Mesodermal cell (in vitro differentiated cells): ENCODE measurements around the gene FBLN5.
"Not testable (repeated sequence)": the region's sequence is repeated elsewhere in the genome, so short reads cannot be mapped to it uniquely, and the experiment has no call there.

Experiments used
- H3K27ac ChIP-seq: 2 replicates; pipeline ENCODE4 v1.7.0; 2013; ENCODE audit warnings: mild to moderate bottlenecking, low read depth, low read length, moderate library complexity; ENCODE audit not compliant: severe bottlenecking
- H3K36me3 ChIP-seq: 2 replicates; pipeline ENCODE4 v1.7.1; 2013; ENCODE audit warnings: mild to moderate bottlenecking, low read length, moderate library complexity; ENCODE audit not compliant: control insufficient read depth, insufficient read depth
- H3K4me1 ChIP-seq: one replicate; pipeline ENCODE4 v1.7.1; 2013; ENCODE audit warnings: mild to moderate bottlenecking, low read length; ENCODE audit not compliant: insufficient read depth, control insufficient read depth, poor library complexity, severe bottlenecking
- H3K4me3 ChIP-seq: 2 replicates; pipeline ENCODE4 v1.7.0; 2013; ENCODE audit warnings: low read length, control low read depth, mild to moderate bottlenecking; ENCODE audit not compliant: insufficient read depth, poor library complexity, severe bottlenecking; ENCODE audit errors: extremely low read depth
- H3K9me3 ChIP-seq: 2 replicates; pipeline ENCODE4 v1.7.1; 2013; ENCODE audit warnings: mild to moderate bottlenecking, low read length, moderate library complexity; ENCODE audit not compliant: control insufficient read depth
- WGBS, 2 experiments: methylation state at CpG; one replicate each; pipeline ENCODE4 v1.1.5; 2013; ENCODE audit warnings: missing lambda C conversion rate in 2 of 2; ENCODE audit not compliant: insufficient coverage in 2 of 2; 5-methylcytosine and 5-hydroxymethylcytosine counted together

The FBLN5 gene

DNA sequence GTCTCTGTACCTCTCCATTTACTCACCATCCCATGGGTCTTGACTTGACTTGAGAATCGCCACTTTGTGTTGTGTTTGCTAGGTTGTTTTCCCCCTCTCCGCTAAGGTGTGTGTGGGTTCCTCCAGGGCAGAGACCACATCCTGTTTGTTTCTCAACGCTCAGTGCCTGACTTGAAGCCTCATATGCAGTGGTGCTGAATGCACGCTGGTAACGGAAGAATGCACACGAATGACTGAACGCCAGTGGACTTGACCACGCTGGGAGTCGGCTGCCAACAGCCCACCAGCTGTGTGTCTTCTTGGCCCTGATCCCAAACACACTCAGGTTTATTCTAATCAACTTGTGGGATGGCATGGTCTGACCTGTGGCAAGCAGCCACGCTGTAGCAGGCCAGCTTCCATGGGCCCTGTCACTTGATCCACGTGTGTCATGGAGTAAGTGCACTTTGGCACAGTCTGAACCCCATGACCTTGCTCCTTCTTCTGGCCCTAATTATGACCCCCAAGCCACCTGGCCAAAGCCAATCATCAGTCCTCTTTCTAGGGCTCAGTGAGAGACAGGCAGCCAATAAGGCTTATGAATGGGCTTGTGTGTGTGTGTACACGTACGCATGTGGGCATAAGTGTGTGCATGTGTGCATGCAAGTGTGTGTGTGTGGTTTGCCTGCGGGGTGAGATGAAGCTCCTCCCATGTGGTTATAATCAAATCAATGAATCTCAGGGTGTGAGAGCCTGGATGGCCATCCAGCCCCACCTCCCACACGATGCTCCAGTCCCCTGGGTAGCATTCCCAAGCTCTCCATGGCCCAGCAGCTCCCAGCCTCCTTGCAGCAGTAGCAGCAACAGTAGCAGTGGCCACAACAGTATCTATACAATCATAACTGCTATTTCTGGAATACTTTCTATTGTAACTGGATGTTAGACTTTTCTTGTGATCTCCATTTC, 73.8 kb downstream of the FBLN5 start:
- H3K36me3 ChIP-seq, result no peaks in the 10 kb centered on the region
- H3K4me3 ChIP-seq, result no peak overlapping the region
- H3K9me3 ChIP-seq, result no peaks in the 10 kb centered on the region
- WGBS, 2 experiments, result 93 to 97% methylated on average over 9 to 12 of the region's 15 CpGs
- no peak overlapping the region for H3K27ac ChIP-seq
- H3K4me1 ChIP-seq, result peaks cover 15% of the 10 kb centered on the region

DNA sequence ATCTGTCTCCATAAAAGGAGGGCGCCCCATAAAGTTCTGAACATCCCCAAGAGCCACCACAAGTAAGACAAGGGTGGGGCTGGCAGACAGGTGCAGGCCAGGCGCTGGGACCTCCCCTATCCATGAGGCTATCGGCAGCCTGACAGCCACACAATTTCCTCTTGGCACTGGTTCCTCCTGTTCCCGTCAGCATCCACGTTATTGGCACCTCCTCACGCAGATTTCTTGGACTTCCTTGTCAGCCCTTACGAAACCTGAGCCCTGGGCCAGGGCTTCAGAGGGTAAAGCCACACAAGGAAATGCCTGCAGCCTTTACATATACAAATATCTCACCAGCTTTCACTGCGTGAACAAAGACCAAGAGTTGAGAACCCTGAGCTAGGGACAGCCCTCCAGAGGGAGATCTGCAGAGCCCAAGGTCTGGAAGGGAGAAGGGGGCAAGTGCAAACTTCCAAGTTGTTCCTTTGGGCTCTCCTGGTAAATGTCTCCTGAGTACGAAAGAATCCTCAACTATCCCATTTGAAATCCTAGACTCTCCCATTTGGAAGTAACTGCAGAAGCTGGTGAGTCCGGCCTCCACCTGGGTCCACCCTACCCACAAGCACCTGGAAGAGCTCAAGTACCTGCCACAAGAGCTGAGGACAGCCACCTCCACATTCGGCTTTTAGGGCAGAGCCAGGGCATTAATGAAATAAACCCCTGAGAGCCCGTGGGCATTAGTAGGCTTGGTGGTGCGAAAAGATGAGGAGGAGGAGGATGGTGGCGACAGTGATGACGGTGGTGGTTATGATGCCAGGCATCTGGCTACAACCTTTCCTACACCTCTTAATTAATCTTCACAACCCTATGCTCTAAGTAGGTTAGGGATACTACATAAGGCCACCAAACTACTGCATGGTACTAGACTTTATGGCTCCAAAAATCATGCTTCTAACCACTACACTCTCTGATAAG, 74.7 kb downstream of the FBLN5 start:
- peaks cover 3% of the 10 kb centered on the region for H3K9me3 ChIP-seq
- H3K4me3 ChIP-seq, result no peak overlapping the region
- no peak overlapping the region for H3K27ac ChIP-seq
- 81 to 83% methylated on average over 9 of the region's 15 CpGs for WGBS, 2 experiments
- peaks cover 15% of the 10 kb centered on the region for H3K4me1 ChIP-seq
- no peaks in the 10 kb centered on the region for H3K36me3 ChIP-seq

DNA sequence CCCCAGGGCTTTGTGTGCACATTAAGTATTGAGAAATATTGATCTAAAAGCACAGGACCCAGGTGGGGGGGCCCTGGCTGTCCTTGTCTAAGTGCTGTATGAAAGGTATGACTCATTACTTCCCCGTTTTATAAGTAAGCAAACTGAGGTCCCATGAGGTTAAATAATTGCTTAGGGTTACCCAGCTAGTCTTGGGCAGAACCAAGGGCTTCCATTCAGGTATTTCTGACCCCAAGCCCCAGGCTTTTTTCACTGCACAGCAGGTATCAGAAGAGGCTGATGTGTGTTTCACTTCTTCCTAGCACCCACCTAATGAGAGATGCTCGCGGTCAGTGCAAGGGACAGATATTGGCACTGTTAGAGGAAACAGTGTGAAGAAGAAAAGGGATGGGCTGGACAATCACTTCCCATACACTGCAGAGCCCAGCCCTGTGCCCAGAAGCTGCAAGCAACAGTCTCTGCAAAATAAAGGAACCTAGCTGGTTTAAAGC, 75.4 kb downstream of the FBLN5 start:
- Histone ChIP-seq H3K27ac (no peak overlapping the region), H3K4me3 (no peak overlapping the region), H3K4me1 (peaks cover 15% of the 10 kb centered on the region), H3K36me3 (no peaks in the 10 kb centered on the region), H3K9me3 (peaks cover 3% of the 10 kb centered on the region)
- 90 to 100% methylated on average over 1 to 2 of the region's 3 CpGs for WGBS, 2 experiments

DNA sequence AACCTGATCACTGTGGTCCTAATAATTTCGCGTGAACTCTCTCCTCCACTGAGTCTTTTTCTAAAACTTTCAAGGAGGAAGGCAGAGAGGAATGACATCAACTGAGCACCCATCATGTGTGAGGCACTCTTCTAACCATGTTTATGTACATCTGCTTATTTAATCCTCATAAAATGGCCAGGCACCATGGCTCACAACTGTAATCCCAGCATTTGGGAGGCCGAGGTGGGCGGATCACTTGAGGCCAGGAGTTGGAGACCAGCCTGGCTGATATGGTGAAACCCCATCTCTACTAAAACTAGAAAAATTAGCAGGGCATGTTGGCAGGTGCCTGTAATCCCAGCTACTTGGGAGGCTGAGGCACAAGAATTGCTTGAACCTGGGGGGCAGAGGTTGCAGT, 76.1 kb downstream of the FBLN5 start:
- H3K36me3 ChIP-seq, H3K9me3 ChIP-seq, H3K4me3 ChIP-seq, H3K27ac ChIP-seq: not testable (repeated sequence)
- 80 to 93% methylated on average over 2 of the region's 4 CpGs for WGBS, 2 experiments
- H3K4me1 ChIP-seq, result peaks cover 15% of the 10 kb centered on the region

DNA sequence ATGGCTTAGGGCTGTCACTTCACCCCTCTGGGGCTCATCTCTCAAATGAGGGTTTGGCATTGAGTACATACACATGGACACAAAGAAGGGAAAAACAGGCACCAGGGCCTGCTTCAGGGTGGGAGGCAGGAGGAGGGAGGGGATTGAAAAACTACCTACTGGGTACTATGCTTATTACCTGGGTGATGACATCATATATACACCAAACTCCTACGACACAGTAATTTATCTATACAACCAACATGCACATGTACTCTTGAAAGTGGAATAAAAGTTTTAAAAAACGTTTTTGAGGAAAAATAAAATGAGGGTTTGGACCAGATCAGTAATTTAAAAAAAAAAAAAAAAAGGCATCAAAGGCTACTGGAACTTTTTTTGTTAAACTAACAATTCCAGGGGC, 76.6 kb downstream of the FBLN5 start:
- Histone ChIP-seq H3K9me3 (peaks cover 3% of the 10 kb centered on the region), H3K27ac (no peak overlapping the region), H3K36me3 (no peaks in the 10 kb centered on the region), H3K4me1 (peaks cover 15% of the 10 kb centered on the region), H3K4me3 (no peak overlapping the region)
- no CpG with 5 or more reads among the region's 2 CpGs for WGBS, 2 experiments

DNA sequence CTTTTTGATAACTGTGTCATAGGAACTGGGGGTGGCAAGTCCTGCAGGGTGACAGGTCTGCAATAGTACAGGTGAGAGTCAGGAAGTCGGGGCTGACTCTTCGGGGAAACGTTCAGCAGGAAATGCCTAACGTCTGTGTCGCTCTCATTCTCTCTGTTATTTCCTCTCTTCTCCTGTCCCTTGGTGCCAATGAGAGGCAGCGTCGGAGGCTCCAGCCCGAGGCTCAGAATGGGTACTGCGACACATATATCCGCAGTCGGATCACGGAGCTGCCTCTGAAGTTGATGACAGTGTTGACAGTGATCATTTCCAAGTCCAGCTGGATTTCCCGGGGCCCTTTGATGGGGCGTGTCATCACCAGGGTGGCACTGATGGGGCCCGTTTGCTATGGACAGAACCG, 77.5 kb downstream of the FBLN5 start:
- no peaks in the 10 kb centered on the region for H3K36me3 ChIP-seq
- WGBS, 2 experiments, result 85 to 86% methylated on average over 13 to 16 of the region's 16 CpGs
- no peak overlapping the region for H3K4me3 ChIP-seq
- peaks cover 15% of the 10 kb centered on the region for H3K4me1 ChIP-seq
- H3K27ac ChIP-seq, result peak overlapping the region; percentile 24
- peaks cover 3% of the 10 kb centered on the region for H3K9me3 ChIP-seq

DNA sequence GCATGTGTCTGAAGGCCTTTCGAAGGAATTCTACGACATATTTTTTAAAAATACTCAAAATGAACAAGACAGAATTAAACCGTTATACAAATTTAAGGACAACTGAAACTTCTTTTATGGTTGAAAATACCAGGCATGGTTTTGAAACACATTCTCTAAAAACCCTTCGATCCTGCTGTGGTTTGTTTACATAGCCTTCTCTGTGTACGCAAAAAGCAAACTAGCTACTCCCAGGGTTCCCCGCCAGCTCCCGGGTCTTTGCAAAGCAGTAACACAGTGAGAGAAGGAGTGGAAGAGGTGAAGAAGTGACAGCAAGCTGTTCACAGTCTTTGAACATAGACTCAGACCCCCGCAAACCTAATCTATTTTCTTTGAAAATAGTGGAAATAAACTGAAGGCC, 77.9 kb downstream of the FBLN5 start:
- Histone ChIP-seq H3K27ac (peak overlapping the region; percentile 24), H3K9me3 (peaks cover 3% of the 10 kb centered on the region), H3K4me3 (no peak overlapping the region), H3K36me3 (no peaks in the 10 kb centered on the region), H3K4me1 (peaks cover 15% of the 10 kb centered on the region)
- 85% methylated on average over 4 of the region's 8 CpGs; no CpG with 5 or more reads in 1 of the 2 experiments for whole genome bisulfite sequencing, 2 experiments

DNA sequence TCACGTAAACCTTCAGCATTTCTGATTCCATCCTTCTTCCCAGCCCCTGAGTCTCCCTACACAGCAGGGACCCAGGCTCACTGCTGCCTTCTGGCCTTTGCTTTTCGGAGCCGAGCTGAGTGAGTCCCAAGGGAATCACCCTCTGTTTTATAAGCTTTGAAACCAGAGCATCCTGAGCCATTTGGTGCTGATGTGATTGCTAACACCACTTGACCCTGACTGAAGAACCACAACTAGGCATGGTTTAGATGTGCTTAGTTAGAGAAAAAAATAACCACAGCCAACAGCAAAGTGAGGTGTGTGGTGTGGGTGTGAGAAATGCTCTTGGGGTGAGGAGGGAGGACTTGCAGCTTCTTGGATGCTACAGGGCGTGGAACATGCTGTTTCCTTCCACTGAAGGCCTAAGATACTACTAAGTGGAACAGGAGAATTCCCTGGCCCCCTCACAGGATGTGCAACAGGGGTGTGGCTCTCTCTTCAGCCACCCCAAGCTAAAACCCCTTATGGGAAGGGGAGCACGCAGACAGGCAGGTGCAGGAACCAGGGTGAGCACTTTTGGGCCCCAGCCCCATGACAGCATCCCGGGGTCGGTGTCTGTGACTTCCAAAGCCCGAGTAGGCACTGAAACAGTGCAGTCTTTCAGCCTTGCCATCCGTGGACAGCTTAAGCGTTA, 80.0 kb downstream of the FBLN5 start, which contains the start of gene TC2N:
TC2N (minus strand) TSS at position 221 of the 673 bp plus-strand sequence. CDS start 53,767 bp downstream, outside the sequence.
- Histone ChIP-seq H3K36me3 (no peaks in the 10 kb centered on the region), H3K4me1 (peaks cover 17% of the 10 kb centered on the region), H3K27ac (no peak within 1 kb of the TSS), H3K9me3 (peaks cover 3% of the 10 kb centered on the region), H3K4me3 (no peak within 1 kb of the TSS)
- 89 to 95% methylated on average over 8 of the region's 10 CpGs for WGBS, 2 experiments

DNA sequence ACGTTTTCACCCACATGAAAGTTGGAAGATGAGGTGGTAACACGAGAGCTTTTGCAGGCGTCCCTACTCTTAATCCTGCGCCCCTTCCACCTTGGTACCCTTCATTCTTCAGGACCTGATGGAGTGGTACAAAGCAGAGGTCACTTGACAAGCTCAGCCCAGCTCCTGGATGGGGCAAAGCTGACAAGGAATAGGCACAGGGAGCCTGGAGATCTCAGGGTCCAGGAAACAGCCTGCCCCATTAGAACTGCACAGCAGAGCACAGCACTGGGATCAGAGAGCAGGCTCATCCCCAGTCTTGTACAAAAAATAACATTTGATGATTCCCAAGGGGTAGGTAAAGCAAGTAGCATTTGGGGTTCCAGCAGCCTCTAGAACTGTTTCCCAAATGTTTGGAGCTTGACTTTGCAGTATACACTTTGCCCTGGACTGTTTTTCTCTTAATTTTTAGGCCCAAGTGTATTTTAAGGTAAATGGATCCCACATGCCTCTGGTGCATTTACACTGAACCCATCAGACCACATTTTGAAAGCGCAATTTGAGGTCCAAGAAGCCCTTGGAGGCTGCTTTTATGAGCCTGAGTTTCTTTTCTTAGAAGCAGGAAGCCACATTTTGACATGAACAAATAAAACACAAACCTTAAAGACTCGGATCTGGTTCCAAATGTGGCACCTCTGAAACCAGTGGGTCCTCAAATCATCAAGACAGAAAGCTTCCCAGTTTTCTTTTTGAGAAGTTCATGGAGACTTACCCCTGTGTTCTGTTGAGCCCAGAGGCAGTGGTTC, 80.8 kb downstream of the FBLN5 start:
- H3K4me3 ChIP-seq, result no peak overlapping the region
- H3K4me1 ChIP-seq, result peaks cover 17% of the 10 kb centered on the region
- 89 to 90% methylated on average over 5 to 6 of the region's 6 CpGs for WGBS, 2 experiments
- H3K27ac ChIP-seq, result no peak overlapping the region
- no peaks in the 10 kb centered on the region for H3K36me3 ChIP-seq
- H3K9me3 ChIP-seq, result peaks cover 3% of the 10 kb centered on the region
